DOHH2 (cell line): ENCODE data around the gene DUSP10.

ENCODE experiments used
- H3F3A ChIP-seq: fragments of 200-600 bp; sonication (generic), shearing (Covaris generic); 2 replicates; pipeline ENCODE4 v1.6.0; 2016; ENCODE audit warnings: antibody characterized with exemption, mild to moderate bottlenecking; ENCODE audit not compliant: control insufficient read depth, insufficient read depth
- H3K27ac ChIP-seq: fragments of 200-600 bp; sonication (generic); 2 replicates; pipeline ENCODE4 v1.5.1; 2014; ENCODE audit warnings: low read depth, mild to moderate bottlenecking, low read length, moderate library complexity
- H3K27me3 ChIP-seq: fragments of 200-600 bp; sonication (generic); 2 replicates; pipeline ENCODE4 v1.6.1; 2014; ENCODE audit warnings: mild to moderate bottlenecking, low read length, mixed read lengths; ENCODE audit not compliant: control insufficient read depth
- H3K36me3 ChIP-seq: fragments of 200-600 bp; sonication (generic); 2 replicates; pipeline ENCODE4 v1.6.1; 2014; ENCODE audit warnings: mild to moderate bottlenecking, low read length, moderate library complexity, mixed read lengths; ENCODE audit not compliant: control insufficient read depth
- H3K4me1 ChIP-seq: fragments of 200-600 bp; sonication (generic); 2 replicates; pipeline ENCODE4 v1.6.1; 2014; ENCODE audit warnings: mild to moderate bottlenecking, low read length, mixed read lengths; ENCODE audit not compliant: control insufficient read depth
- H3K4me2 ChIP-seq: fragments of 200-600 bp; sonication (generic); 2 replicates; pipeline ENCODE4 v1.6.0; 2014; ENCODE audit warnings: mild to moderate bottlenecking, low read length, moderate library complexity
- H3K4me3 ChIP-seq: fragments of 200-600 bp; sonication (generic); 2 replicates; pipeline ENCODE4 v1.5.1; 2014; ENCODE audit warnings: mild to moderate bottlenecking, low read length, mixed read lengths
- H3K79me2 ChIP-seq: fragments of 200-600 bp; sonication (generic); 2 replicates; pipeline ENCODE4 v1.6.1; 2014; ENCODE audit warnings: mild to moderate bottlenecking, low read length, mixed read lengths; ENCODE audit not compliant: control insufficient read depth
- H3K9me2 ChIP-seq: fragments of 200-600 bp; sonication (generic); replicated peaks from 2 replicates; pipeline ENCODE4 v1.6.1; 2014; ENCODE audit warnings: mild to moderate bottlenecking, low read length, mixed read lengths; ENCODE audit not compliant: control insufficient read depth
- H3K9me3 ChIP-seq: fragments of 200-600 bp; sonication (generic); 2 replicates; pipeline ENCODE4 v1.6.1; 2014; ENCODE audit warnings: antibody characterized with exemption, low read length, mixed read lengths; ENCODE audit not compliant: control insufficient read depth, insufficient read depth
- H4K20me1 ChIP-seq: fragments of 200-600 bp; sonication (generic); 2 replicates; pipeline ENCODE4 v1.6.0; 2014; ENCODE audit warnings: low read depth, mild to moderate bottlenecking, antibody characterized with exemption, low read length, moderate library complexity; ENCODE audit not compliant: control insufficient read depth, insufficient read depth
- CTCF ChIP-seq: fragments of 200-600 bp; sonication (generic); IDR thresholded peaks from one replicate; pipeline ENCODE4 v1.5.1; 2014; ENCODE audit warnings: antibody characterized with exemption, mild to moderate bottlenecking, low read depth, low read length; ENCODE audit not compliant: poor library complexity, severe bottlenecking
- EZH2phosphoT487 ChIP-seq: fragments of 200-600 bp; sonication (generic); IDR thresholded peaks from 2 replicates; pipeline ENCODE4 v1.6.1; 2017; ENCODE audit warnings: borderline replicate concordance, mild to moderate bottlenecking, antibody characterized with exemption, low read length, moderate library complexity, mixed read lengths

Gene DUSP10

GRCh38 chr1:221708987-221709386, 32.9 kb downstream of the DUSP10 start:
- no peak overlapping the region for H3K4me2 ChIP-seq
- H3K4me1 ChIP-seq, result peaks cover 3% of the 10 kb centered on the region; the same call in 1 of the 2 replicates
- H3K27ac ChIP-seq, result no peak overlapping the region
- no peaks in the 10 kb centered on the region for H4K20me1 ChIP-seq
- H3K9me2 ChIP-seq, result no peaks in the 10 kb centered on the region
- no peaks in the 10 kb centered on the region for H3K9me3 ChIP-seq
- no peaks in the 10 kb centered on the region for H3K36me3 ChIP-seq
- TF ChIP-seq EZH2phosphoT487 (no peak), CTCF (no peak)
- H3K4me3 ChIP-seq, result no peak overlapping the region
- H3K79me2 ChIP-seq, result no peaks in the 10 kb centered on the region
- no peaks in the 10 kb centered on the region for H3K27me3 ChIP-seq
- no peaks in the 10 kb centered on the region for H3F3A ChIP-seq

DNA sequence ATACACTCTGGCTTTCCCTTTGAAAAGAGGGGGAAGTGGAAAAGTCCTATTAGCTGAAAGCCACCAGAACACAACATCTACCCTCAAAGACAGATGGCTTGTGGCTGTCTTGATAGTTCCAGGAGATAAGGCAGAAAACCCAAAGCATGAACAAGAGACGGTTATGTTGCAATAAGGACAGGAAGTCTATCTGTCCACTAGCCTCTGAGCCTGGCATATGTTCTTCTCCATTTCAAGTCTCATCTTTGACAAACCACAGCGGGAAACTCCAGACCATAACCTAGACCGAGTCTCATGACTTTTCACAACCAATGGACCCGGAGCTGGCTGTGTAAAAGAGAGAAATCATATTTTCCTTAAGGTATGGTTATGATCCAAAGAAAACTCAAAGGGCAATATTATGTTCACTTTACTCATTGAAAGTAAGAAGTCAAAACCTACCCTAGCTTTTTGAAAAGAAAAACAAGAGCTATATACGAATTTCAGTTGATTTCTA, 33.8 kb downstream of the DUSP10 start:
- no peak overlapping the region for H3K4me3 ChIP-seq
- no peaks in the 10 kb centered on the region for H3F3A ChIP-seq
- no peaks in the 10 kb centered on the region for H3K9me2 ChIP-seq
- H4K20me1 ChIP-seq, result no peaks in the 10 kb centered on the region
- no peak overlapping the region for H3K27ac ChIP-seq
- no peaks in the 10 kb centered on the region for H3K36me3 ChIP-seq
- H3K4me2 ChIP-seq, result no peak overlapping the region
- H3K27me3 ChIP-seq, result no peaks in the 10 kb centered on the region
- TF ChIP-seq CTCF (no peak), EZH2phosphoT487 (no peak)
- no peaks in the 10 kb centered on the region for H3K79me2 ChIP-seq
- peaks cover 3% of the 10 kb centered on the region; the same call in 1 of the 2 replicates for H3K4me1 ChIP-seq
- no peaks in the 10 kb centered on the region for H3K9me3 ChIP-seq

- Histone ChIP-seq H3K27ac (no peak overlapping the region), H3K9me2 (no peaks in the 10 kb centered on the region)
Measured at GRCh38 chr1:221706876-221707582, 34.9 kb downstream of the DUSP10 start.

More at GRCh38 chr1:221706876-221707582, 34.9 kb downstream of the DUSP10 start:
- H3K4me3 ChIP-seq, result no peak overlapping the region
- H3K27me3 ChIP-seq, result no peaks in the 10 kb centered on the region
- H3K79me2 ChIP-seq, result no peaks in the 10 kb centered on the region
- no peaks in the 10 kb centered on the region for H3F3A ChIP-seq
- H3K36me3 ChIP-seq, result no peaks in the 10 kb centered on the region
- no peaks in the 10 kb centered on the region for H3K4me1 ChIP-seq
- H3K4me2 ChIP-seq, result no peak overlapping the region
- no peak for TF ChIP-seq EZH2phosphoT487
- no peak for TF ChIP-seq CTCF
- no peaks in the 10 kb centered on the region for H3K9me3 ChIP-seq
- H4K20me1 ChIP-seq, result no peaks in the 10 kb centered on the region
